Neuronal stem cell (in vitro differentiated cells): ENCODE results near the gene HOXB4.
A peak's percentile ranks its signal among the peaks of the same experiment; 100 is the strongest.

ENCODE experiments used
- DNase-seq: peaks from one replicate; pipeline ENCODE4 v3.0.0-alpha.2; 2013; ENCODE audit warnings: low spot score
- H2AFZ ChIP-seq: one replicate; pipeline ENCODE4 v1.6.1; 2013; ENCODE audit warnings: mild to moderate bottlenecking, low read length, inconsistent platforms
- H2AK5ac ChIP-seq: 2 replicates; pipeline ENCODE4 v1.6.1; 2013; ENCODE audit warnings: low read depth, mild to moderate bottlenecking, inconsistent platforms, low read length, moderate library complexity, mixed read lengths
- H2BK120ac ChIP-seq: 2 replicates; pipeline ENCODE4 v1.6.1; 2013; ENCODE audit warnings: low read depth, mild to moderate bottlenecking, inconsistent platforms, low read length, moderate library complexity, mixed read lengths
- H2BK12ac ChIP-seq: one replicate; pipeline ENCODE4 v1.6.1; 2013; ENCODE audit warnings: low read length, inconsistent platforms
- H2BK15ac ChIP-seq: 2 replicates; pipeline ENCODE4 v1.6.1; 2013; ENCODE audit warnings: mild to moderate bottlenecking, low read length, inconsistent platforms, mixed read lengths
- H2BK5ac ChIP-seq: one replicate; pipeline ENCODE4 v1.6.1; 2013; ENCODE audit warnings: inconsistent platforms, mild to moderate bottlenecking, low read length, moderate library complexity
- H3K14ac ChIP-seq: one replicate; pipeline ENCODE4 v1.6.1; 2013; ENCODE audit warnings: low read length, inconsistent platforms
- H3K18ac ChIP-seq: 2 replicates; pipeline ENCODE4 v1.6.1; 2013; ENCODE audit warnings: low read length, inconsistent platforms
- H3K23ac ChIP-seq: 2 replicates; pipeline ENCODE4 v1.6.1; 2013; ENCODE audit warnings: low read depth, mild to moderate bottlenecking, mixed read lengths, low read length, inconsistent platforms; ENCODE audit not compliant: poor library complexity
- H3K27ac ChIP-seq: replicated peaks from 3 replicates; pipeline ENCODE4 v1.5.1; 2013; ENCODE audit warnings: low read length, inconsistent platforms
- H3K27me3 ChIP-seq, 3 experiments: 2 replicates each; pipeline ENCODE4 v1.6.1; 2013; ENCODE audit warnings: low read length in 3 of 3, mild to moderate bottlenecking in 2 of 3, inconsistent platforms in 1 of 3, low read depth in 1 of 3, mixed read lengths in 1 of 3, moderate library complexity in 1 of 3; ENCODE audit not compliant: control insufficient read depth in 3 of 3, insufficient read depth in 3 of 3
- H3K36me3 ChIP-seq, 2 donors: replicated peaks in 1 of 2; 2 replicates each; pipeline ENCODE4 v1.6.1; 2013; ENCODE audit warnings: low read length in 2 of 2; ENCODE audit not compliant: control insufficient read depth in 2 of 2, insufficient read depth in 2 of 2
- H3K4ac ChIP-seq: 2 replicates; pipeline ENCODE4 v1.6.1; 2013; ENCODE audit warnings: inconsistent platforms, mild to moderate bottlenecking, low read length, moderate library complexity
- H3K4me1 ChIP-seq, 2 donors: 1 replicate in 1 of 2; 2 replicates in 1 of 2; pipeline ENCODE4 v1.6.1; 2013; ENCODE audit warnings: low read length in 2 of 2, low read depth in 1 of 2; ENCODE audit not compliant: control insufficient read depth in 2 of 2, insufficient read depth in 1 of 2
- H3K4me2 ChIP-seq: one replicate; pipeline ENCODE4 v1.6.1; 2013; ENCODE audit warnings: mild to moderate bottlenecking, low read length, inconsistent platforms; ENCODE audit not compliant: insufficient read depth, poor library complexity, severe bottlenecking
- H3K4me3 ChIP-seq, 2 donors: 2 replicates each; pipeline ENCODE4 v1.5.1; 2013; ENCODE audit warnings: low read length in 2 of 2, mild to moderate bottlenecking in 2 of 2, inconsistent platforms in 1 of 2, moderate library complexity in 1 of 2
- H3K79me1 ChIP-seq: one replicate; pipeline ENCODE4 v1.6.1; 2013; ENCODE audit warnings: low read depth, mild to moderate bottlenecking, inconsistent platforms, low read length, moderate library complexity
- H3K9ac ChIP-seq: one replicate; pipeline ENCODE4 v1.6.1; 2013; ENCODE audit warnings: mild to moderate bottlenecking, low read depth, low read length, inconsistent platforms; ENCODE audit not compliant: poor library complexity
- H3K9me3 ChIP-seq, 2 donors: replicated peaks in 1 of 2; 2 replicates each; pipeline versions ENCODE3 to v1.6.1; 2013; ENCODE audit warnings: low read length in 2 of 2, mild to moderate bottlenecking in 2 of 2, inconsistent platforms in 1 of 2, low read depth in 1 of 2, mixed read lengths in 1 of 2, moderate library complexity in 1 of 2; ENCODE audit not compliant: control insufficient read depth in 2 of 2, insufficient read depth in 1 of 2
- H4K8ac ChIP-seq: one replicate; pipeline ENCODE4 v1.6.1; 2013; ENCODE audit warnings: low read depth, mild to moderate bottlenecking, inconsistent platforms, low read length, moderate library complexity
- H4K91ac ChIP-seq: one replicate; pipeline ENCODE4 v1.6.1; 2013; ENCODE audit warnings: low read length, low read depth, mild to moderate bottlenecking, inconsistent platforms; ENCODE audit not compliant: poor library complexity
- WGBS, 2 donors: extraction: QIAGEN DNeasy Blood & Tissue Kit; methylation state at CpG; one replicate each; pipeline ENCODE4 v1.1.7; 2013; ENCODE audit warnings: missing lambda C conversion rate in 2 of 2, mixed read lengths in 1 of 2; ENCODE audit not compliant: insufficient read length in 2 of 2, insufficient replicate concordance in 1 of 2; ENCODE audit errors: extremely low coverage in 2 of 2; 5-methylcytosine and 5-hydroxymethylcytosine counted together

HOXB4 gene

DNA sequence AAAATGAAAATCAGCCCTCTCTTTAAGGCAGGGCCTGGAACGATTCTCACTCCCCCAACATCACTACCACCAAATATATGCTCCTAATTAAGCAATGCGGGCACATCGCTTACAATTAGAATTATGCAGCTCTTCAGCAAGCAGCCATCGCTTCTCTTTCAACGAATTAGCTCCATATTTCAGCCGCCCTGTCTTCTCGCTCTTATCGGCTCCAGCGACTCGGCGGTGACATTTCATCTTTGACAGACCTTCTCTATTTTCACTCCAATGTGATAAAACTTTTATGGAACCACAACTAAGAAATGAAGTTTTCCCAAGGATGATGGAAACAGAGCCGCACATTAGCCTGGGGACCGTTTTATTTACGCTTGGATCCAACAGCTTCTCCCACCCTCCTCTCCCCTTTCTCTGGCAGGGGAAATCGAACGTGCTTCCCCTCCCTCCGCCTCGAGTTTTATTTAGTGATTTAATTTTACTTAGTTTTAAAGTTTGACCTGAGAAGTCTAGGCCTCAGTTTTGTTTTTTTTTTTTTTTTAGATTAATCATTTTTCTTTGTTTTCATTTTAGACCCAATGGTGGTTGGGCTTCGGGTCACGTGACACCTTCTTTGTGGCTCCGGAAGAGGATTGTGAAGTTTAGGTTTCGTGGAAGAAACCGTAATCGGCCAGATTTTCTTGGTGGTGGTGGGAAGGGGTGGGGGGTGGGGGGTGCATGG lies 30.2 kb downstream of the HOXB4 start:
- Histone ChIP-seq H3K9ac (no peak overlapping the region), H3K27me3 (peaks cover 53 to 96% (median 88%) of the 10 kb centered on the region in 3 experiments), H4K91ac (no peak overlapping the region), H2BK15ac (no peak overlapping the region), H2BK120ac (no peak overlapping the region), H2AFZ (peak overlapping the region; percentile 15), H3K18ac (no peak overlapping the region), H3K4me3 (peak overlapping the region in 1 of 2 donors; percentile 23), H3K14ac (no peak overlapping the region), H3K4me1 (no peaks in the 10 kb centered on the region), H3K4ac (no peak overlapping the region), H3K27ac (no peak overlapping the region), H4K8ac (no peak overlapping the region), H3K9me3 (peaks cover 0 to 6% of the 10 kb centered on the region in 2 donors), H2AK5ac (no peak overlapping the region), H3K79me1 (no peaks in the 10 kb centered on the region), H3K23ac (no peak overlapping the region), H2BK5ac (no peak overlapping the region), H3K36me3 (no peaks in the 10 kb centered on the region), H2BK12ac (no peak overlapping the region), H3K4me2 (no peak overlapping the region)
- DNase-seq, result no peak
- WGBS, 2 donors, result no CpG with 5 or more reads among the region's 24 CpGs

DNA sequence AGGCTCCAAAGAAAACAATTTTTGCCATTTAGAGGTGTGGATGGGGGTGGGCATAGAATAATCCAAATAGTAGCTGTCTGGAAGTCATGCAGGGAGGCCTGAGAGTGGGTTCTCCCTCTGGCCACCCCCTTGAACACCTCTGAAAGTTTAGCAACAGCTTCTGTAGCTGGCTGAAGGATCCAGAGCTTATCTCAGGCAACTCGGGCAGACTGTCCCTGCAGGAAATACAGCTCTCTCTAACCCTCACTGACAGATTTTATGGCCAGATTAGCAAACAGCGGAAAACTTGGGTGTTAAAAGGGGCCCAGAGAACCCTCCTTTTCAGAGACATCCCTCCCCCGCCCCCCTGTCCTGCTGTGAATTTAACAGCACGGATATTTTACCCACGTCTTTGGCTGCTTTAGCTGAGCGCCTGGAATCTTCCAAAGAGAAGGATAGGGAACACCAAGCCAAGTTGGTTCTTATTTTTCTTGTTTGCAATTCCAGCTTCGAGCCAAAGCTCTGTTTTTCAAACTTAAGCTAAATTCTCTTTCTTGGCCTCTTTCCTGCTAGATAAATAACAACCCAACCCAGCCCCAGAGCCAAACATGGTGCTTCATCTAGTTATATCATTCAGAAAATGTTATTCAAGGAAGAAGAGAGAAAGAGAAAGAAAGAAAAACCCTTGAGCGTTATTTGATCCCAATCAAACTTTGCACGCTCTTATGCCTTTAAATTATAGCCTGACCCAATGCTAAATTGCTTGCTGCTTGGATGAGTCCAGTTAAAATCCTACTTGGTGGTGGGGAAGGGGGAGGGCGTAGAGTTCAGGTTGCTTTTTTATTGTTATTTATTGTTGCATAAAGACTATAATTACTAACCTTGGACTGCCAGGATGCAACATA lies 31.0 kb downstream of the HOXB4 start:
- Histone ChIP-seq H3K4me1 (no peaks in the 10 kb centered on the region), H2BK12ac (no peak overlapping the region), H4K91ac (no peak overlapping the region), H2BK5ac (no peak overlapping the region), H2BK120ac (no peak overlapping the region), H3K4ac (no peak overlapping the region), H3K4me2 (no peak overlapping the region), H3K27ac (no peak overlapping the region), H2AFZ (no peak overlapping the region), H3K4me3 (peak overlapping the region in 1 of 2 donors; percentile 23), H3K23ac (no peak overlapping the region), H3K9ac (no peak overlapping the region), H2AK5ac (no peak overlapping the region), H3K27me3 (peaks cover 53 to 94% (median 90%) of the 10 kb centered on the region in 3 experiments), H3K36me3 (no peaks in the 10 kb centered on the region), H3K9me3 (peaks cover 0 to 4% of the 10 kb centered on the region in 2 donors), H3K79me1 (no peaks in the 10 kb centered on the region), H3K14ac (no peak overlapping the region), H4K8ac (no peak overlapping the region), H3K18ac (no peak overlapping the region), H2BK15ac (no peak overlapping the region)
- no peak for DNase-seq
- WGBS, 2 donors, result no CpG with 5 or more reads among the region's 10 CpGs

DNA sequence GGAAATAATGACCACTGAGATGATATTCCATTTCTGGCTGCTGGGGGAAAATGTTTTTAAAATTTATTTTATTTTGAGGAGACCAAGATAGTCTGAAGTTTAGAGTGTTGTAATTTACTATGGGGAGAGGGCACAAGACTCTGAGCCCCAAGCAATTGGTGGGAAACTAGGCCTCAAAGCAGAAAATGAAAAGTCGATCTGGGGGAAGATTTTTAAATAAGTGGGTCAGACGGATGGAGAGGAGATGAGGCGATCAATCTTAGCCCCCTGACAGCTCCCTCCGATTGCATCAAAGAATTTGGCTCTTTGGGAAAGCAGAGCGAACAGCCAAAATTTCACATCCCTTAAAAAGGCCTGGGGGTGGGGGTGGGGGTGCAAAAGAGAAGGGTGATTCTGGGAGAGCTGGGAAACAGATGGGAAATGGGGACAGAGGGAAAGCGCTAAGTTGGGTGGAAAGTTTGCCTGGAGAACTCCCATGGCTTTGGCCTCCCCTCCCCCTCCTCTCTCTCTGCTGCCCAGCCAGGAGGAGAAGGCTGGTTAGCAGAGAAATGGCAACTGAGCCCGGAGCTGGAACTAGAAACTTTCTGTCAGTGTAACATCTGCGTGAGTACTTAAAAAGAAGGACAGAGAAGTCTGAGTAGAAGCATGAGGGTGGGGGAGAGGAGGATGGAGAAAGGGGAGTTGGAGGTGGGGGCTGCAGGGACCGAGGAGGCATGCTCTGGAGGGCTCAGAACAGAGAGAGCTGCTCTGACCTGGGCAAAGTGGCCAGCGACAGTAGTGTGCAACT lies 31.8 kb downstream of the HOXB4 start:
- Histone ChIP-seq H3K27ac (no peak overlapping the region), H3K23ac (no peak overlapping the region), H3K36me3 (no peaks in the 10 kb centered on the region), H3K18ac (no peak overlapping the region), H3K4me2 (no peak overlapping the region), H3K79me1 (no peaks in the 10 kb centered on the region), H3K9ac (no peak overlapping the region), H3K4me1 (no peaks in the 10 kb centered on the region), H4K8ac (no peak overlapping the region), H3K14ac (no peak overlapping the region), H2BK12ac (no peak overlapping the region), H4K91ac (no peak overlapping the region), H2AFZ (no peak overlapping the region), H3K27me3 (peaks cover 52 to 94% (median 89%) of the 10 kb centered on the region in 3 experiments), H2AK5ac (no peak overlapping the region), H2BK5ac (no peak overlapping the region), H3K4me3 (peak overlapping the region in 1 of 2 donors; percentile 23), H2BK15ac (no peak overlapping the region), H3K4ac (no peak overlapping the region), H2BK120ac (no peak overlapping the region), H3K9me3 (peaks cover 0 to 4% of the 10 kb centered on the region in 2 donors)
- whole genome bisulfite sequencing, 2 donors, result no CpG with 5 or more reads among the region's 10 CpGs
- no peak for DNase-seq
